ENCODE measurements around the gene PGLYRP3. TPM values are rescaled to one million over a fixed set of nuclear protein-coding genes. Genes with fewer than 3 reads are reported as not detected.

The PGLYRP3 gene
- polyA plus RNA-seq (ENCODE audit: insufficient read depth in 1 of 5, insufficient read length in 5 of 5, low replicate concordance in 1 of 5), result not detected
- long read RNA-seq, donor 1, result 0 reads
- long read RNA-seq, donor 2, result 0 reads
- long read RNA-seq, donor 3, result 0 reads
- long read RNA-seq, donor 4, result 0 reads
- long read RNA-seq, donor 5, result 0 reads
- long read RNA-seq, donor 6, result 0 reads
- long read RNA-seq, donor 7, result 0 reads
- long read RNA-seq, donor 8, result 0 reads

GRCh38 chr1:153312570-153313186 lies at the start of gene PGLYRP3:
TSS of gene PGLYRP3 (minus strand) at chr1:153312952. CDS start at chr1:153310665, 2,287 bp downstream.
- no peak for DNase-seq

- peak; percentile 16 to 20 for DNase-seq
Measured at GRCh38 chr1:153362187-153362775, 49.5 kb upstream of the PGLYRP3 start.

- no peak for DNase-seq
Measured at GRCh38 chr1:153361480-153362109, 48.8 kb upstream of the PGLYRP3 start.

- no peak for DNase-seq
Measured at GRCh38 chr1:153360592-153361479, 48.1 kb upstream of the PGLYRP3 start.

- DNase-seq, result no peak
Measured at GRCh38 chr1:153360190-153360589, 47.4 kb upstream of the PGLYRP3 start.

GRCh38 chr1:153359241-153359640 lies 46.5 kb upstream of the PGLYRP3 start:
- no peak for DNase-seq

- DNase-seq, result no peak
Measured at GRCh38 chr1:153358691-153358975, 45.9 kb upstream of the PGLYRP3 start.

GRCh38 chr1:153357853-153358690 lies 45.3 kb upstream of the PGLYRP3 start, which contains the start of gene S100A9:
TSS of gene S100A9 (plus strand) at chr1:153357854. CDS start at chr1:153358284, 430 bp downstream.
- DNase-seq, result no peak

GRCh38 chr1:153357076-153357852 lies 44.5 kb upstream of the PGLYRP3 start:
- DNase-seq, result no peak

GRCh38 chr1:153356392-153357075 lies 43.8 kb upstream of the PGLYRP3 start:
- no peak for DNase-seq

- no peak for DNase-seq
Measured at GRCh38 chr1:153355445-153356071, 42.8 kb upstream of the PGLYRP3 start.

- no peak for DNase-seq
Measured at GRCh38 chr1:153354515-153355193, 41.9 kb upstream of the PGLYRP3 start.

- no peak for DNase-seq
Measured at GRCh38 chr1:153353226-153353947, 40.6 kb upstream of the PGLYRP3 start.

GRCh38 chr1:153352523-153352922 lies 39.8 kb upstream of the PGLYRP3 start:
- DNase-seq, result peak; percentile 20 to 59

- DNase-seq, result no peak
Measured at GRCh38 chr1:153350321-153350957, 37.7 kb upstream of the PGLYRP3 start.

- DNase-seq, result no peak
Measured at GRCh38 chr1:153349363-153350320, 36.9 kb upstream of the PGLYRP3 start.

Measured in right lung (tissue), 10 donors.